A549 treated with dexamethasone at 1 μM for 4 hours (cell line): ENCODE measurements around the gene ATG13. TPM values are rescaled to one million over a fixed set of nuclear protein-coding genes. Genes with fewer than 3 reads are reported as not detected.

Source experiments
- total RNA-seq: library from RNA; stranded (reverse); fragments of 200-300 nt; extraction: Qiagen RNA extraction; gene quantifications from 5 replicates; pipeline ENCODE4 v1.2.3, GENCODE V29; 2022

Gene ATG13
- total RNA-seq, result 45.7 to 53.8 TPM (median 49.5 TPM) in 5 replicates

DNA sequence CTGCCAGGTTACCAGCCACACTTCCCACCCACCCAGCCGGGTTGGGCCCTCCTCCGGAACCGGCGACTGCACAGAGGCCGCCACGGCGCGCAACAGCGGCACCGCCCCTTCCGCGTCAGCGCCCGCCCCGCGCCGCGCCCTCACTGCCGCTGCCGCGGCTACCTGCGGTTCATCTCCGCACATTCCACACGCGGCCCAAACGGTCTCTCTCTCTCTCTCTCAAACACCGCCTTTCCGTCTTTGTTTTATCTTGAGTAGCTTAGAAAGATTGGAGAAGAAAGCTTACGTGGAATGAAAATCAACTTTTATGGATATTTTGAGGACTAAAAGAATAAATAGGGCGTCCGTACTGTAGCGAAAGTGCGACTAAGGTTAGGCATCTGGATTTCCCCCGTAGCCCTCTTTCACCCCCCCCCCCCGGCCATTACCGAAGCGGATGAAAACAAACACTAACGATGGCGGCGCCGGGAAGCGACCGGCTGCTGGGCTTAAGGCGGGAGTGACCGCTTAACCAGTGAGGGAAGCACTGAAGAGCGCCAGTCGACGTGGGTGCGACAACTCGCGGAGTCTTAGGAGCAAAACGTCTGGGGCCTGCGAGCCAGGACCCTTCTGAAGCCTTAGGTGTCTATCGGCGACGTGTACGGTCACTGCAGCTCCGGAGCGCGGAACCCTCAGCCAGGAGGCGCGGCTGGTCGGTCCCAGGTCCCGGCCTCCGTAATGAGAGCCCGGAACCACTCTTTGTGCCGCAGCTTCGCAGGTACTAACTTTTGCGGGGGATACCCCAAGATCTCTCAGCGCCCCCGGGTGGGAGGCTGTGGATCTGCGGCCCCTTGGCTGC is at the start of gene ATG13, which contains the start of gene HARBI1:
Gene ATG13, plus strand, starts transcription at position 420 of the 838 bp plus-strand sequence. CDS start 26,739 bp downstream, outside the sequence.
Gene HARBI1, minus strand, starts transcription at position 94 of the 838 bp plus-strand sequence. CDS start 990 bp downstream, outside the sequence.

DNA sequence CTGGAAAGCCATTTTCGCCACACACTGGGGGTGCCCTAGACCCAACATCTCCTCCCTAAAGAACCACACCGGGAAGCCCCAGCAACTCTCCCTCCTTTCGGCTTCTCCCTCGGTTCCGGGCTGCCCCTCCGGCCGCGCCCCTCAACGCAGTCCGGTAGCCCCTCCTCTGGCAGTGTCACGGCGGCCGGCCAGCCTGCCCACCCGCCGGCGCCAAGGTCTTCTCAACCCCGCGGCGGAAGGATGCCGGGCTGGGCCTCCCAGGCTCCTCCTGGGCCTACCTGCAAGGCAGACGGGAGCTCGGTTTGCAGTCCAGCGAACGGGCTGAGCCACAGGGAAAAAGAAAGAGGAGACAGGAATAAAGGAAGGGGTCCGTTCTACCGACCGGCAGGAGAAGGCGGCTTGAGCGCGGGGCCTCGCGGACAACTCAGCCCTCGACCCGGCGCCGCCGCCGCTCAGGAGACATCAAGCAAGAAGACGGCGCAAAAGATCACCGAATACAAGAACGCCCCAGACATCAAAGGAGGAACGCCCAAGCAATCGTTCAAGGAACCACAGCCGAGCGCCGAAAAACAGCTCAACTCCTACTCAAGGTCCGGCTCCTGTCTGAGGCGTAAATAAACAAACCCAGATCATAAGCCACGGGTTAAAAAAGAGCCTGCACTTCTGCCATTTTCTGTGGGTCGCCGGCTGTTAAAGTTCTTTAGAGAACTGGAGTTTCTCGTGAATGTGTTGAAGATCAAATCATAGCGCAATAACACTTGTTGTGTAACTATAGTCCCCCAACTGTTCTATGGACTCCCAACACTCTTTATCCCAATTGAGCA is 23.6 kb upstream of the ATG13 start, which contains the start of gene AMBRA1:
Gene AMBRA1, minus strand, starts transcription at position 474 of the 824 bp plus-strand sequence. CDS start 45,643 bp downstream, outside the sequence.

DNA sequence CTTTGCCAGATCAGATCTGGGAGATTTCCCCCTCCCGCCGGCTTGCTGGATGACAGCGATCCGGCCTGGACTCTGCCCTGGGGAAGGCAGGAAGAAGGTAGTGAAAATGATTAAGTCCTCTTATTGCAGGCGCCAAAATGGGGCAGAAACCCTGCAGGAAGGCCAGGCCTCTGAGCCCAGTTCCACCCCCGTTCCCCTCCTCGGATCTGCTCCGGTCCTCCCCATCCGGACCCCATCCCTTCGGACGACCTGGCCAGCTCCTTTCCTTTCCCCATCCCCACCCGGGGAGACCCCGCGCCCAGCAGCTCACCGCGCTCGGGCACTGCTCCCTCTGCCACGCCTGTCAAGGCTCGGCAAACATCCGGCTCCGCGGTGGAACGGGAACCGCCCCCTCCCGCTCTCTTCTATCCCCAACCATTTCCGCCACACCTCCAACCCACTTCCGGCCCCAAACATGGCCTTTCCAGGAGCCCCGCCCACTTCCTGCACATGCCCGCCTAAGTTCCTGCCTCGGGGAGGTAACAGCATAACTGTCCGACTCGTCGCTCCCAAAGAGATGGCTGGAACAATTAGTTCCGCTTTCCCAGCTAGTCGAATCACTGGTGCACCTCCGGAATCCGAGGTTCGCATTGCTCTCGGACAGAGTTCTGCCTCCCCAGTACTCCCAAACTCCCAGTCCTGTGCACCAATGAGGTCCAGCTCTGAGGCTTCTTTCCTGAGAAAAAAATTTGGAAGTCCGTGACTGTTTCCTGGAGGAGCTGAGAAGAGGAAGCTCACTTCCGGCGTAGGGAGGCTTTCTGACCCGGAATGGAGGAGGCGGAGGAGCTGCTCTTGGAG is 83.1 kb downstream of the ATG13 start, which contains the start of the genes ARHGAP1 and ZNF408:
Gene ARHGAP1, minus strand, starts transcription at position 379 of the 837 bp plus-strand sequence. CDS start 4,512 bp downstream, outside the sequence.
Gene ZNF408, plus strand, starts transcription at position 791 of the 837 bp plus-strand sequence. Its CDS starts 17 bp downstream, at position 808.

DNA sequence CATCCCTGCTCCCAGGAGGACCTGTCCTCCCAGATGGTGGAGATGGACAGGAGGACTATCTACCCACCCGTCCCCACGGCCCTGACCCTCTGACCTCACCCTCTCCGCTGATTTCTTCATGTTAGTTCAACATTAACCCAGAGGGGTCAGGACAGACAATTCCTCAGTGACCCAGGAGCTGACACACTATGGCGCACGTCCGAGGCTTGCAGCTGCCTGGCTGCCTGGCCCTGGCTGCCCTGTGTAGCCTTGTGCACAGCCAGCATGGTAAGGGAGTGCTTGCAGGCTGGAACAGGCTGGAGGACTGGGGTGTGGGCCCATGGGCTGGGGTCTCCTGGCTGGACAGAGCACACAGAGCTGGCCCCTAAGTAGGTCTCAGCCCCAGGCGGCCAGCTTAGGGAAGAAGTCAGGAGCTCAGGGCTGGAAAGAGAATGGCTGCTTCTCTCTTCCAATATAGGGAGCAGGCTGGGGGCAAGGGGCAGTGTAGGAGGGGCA is 101.7 kb downstream of the ATG13 start, which contains the start of gene F2:
Gene F2, plus strand, starts transcription at position 166 of the 495 bp plus-strand sequence. Its CDS starts 23 bp downstream, at position 189.

Other genes with a start within 250 kb of the ATG13 start
- gene MDK, start 235.9 kb upstream of the ATG13 start, total RNA-seq, result 14.5 to 20.6 TPM (median 20.0 TPM) in 5 replicates
- gene CHRM4, start 225.8 kb upstream of the ATG13 start, total RNA-seq, result 0.48 to 0.80 TPM (median 0.63 TPM) in 5 replicates
- 13.3 to 20.4 TPM (median 19.2 TPM) in 5 replicates for gene AMBRA1, start 23.5 kb upstream of the ATG13 start, total RNA-seq
- gene HARBI1, start 326 bp upstream of the ATG13 start, total RNA-seq, result 4.7 to 6.2 TPM (median 5.5 TPM) in 5 replicates
- 52.9 to 68.8 TPM (median 66.1 TPM) in 5 replicates for gene ARHGAP1, start 83.1 kb downstream of the ATG13 start, total RNA-seq
- gene ZNF408, start 83.5 kb downstream of the ATG13 start, total RNA-seq, result 16.6 to 19.1 TPM (median 18.6 TPM) in 5 replicates
- gene F2, start 101.7 kb downstream of the ATG13 start, total RNA-seq, result 2.0 to 2.9 TPM (median 2.1 TPM) in 5 replicates
- gene CKAP5, start 228.7 kb downstream of the ATG13 start, total RNA-seq, result 67.2 to 80.9 TPM (median 74.0 TPM) in 5 replicates